ENCODE results near the gene DNAL1. TPM values are rescaled to one million over a fixed set of nuclear protein-coding genes. Genes with fewer than 3 reads are reported as not detected.
A peak's percentile ranks its signal among the peaks of the same experiment; 100 is the strongest.

DNAL1 gene, protein sequence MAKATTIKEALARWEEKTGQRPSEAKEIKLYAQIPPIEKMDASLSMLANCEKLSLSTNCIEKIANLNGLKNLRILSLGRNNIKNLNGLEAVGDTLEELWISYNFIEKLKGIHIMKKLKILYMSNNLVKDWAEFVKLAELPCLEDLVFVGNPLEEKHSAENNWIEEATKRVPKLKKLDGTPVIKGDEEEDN
- 10 to 100 TPM in 7 of 8 experiments, 1 to 10 TPM in 1; 9.7 to 32.1 (median 12.2) TPM for total RNA-seq

- ATAC-seq (replicated peaks in 6 of 8): peak; percentile 94 to 100 (median 99)
- Histone ChIP-seq H3K4me1 (replicated peaks in 1 of 2) (peaks cover 5 to 11% of the 10 kb centered on the region in 2 donors), H3K27ac (peak within 1 kb of the TSS; percentile 73 to 84), H3K4me3 (peak within 1 kb of the TSS; percentile 66 to 79 (median 68))
- in situ Hi-C loops (cut with MboI; ENCODE audit: low pct_unique_long_range_greater_than_20kb in 2 of 9, low sequenced_read_pairs in 9 of 9, unreplicated experiment in 9 of 9): loop anchor here in 2 of 9 experiments (25.0 kb wide), 1 partner anchor 132 kb away; no protein-coding TSS in a partner anchor
- WGBS, 10 experiments: 0 to 8% (median 0%) methylated on average over 2 to 16 of the region's 43 CpGs; no CpG with 5 or more reads in 2 of the 10 experiments
Measured at GRCh38 chr14:73644531-73645247, at the start of gene DNAL1. DNAL1 (plus strand) TSS chr14:73644986; CDS start chr14:73645040, 54 bp downstream.

DNA sequence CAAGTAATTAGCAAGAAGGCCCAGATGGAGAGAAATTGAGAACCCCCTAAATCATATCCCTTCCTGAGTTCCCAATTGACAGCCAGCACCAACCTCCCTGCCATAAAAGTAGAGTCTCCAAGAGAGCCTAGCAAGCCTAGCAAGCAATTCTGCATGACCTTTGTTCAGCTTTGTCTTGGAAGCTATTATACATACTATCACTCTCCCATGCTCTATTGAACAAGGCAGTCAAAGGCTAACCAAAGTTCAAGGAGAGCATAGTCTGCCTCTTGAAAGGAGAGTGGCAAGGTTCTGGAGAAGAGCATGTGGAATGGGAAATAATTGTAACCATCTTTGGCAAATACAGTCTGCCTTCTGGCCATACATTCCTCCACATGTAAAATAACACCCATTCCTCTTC, 45.3 kb upstream of the DNAL1 start:
- in situ Hi-C loops (cut with MboI; ENCODE audit: low pct_unique_long_range_greater_than_20kb in 2 of 9, low sequenced_read_pairs in 9 of 9, unreplicated experiment in 9 of 9): no loop called here
- ATAC-seq (replicated peaks in 6 of 8): no peak
- Histone ChIP-seq H3K27ac (no peak overlapping the region), H3K4me1 (replicated peaks in 1 of 2) (peaks cover 0 to 7% of the 10 kb centered on the region in 2 donors), H3K4me3 (no peak overlapping the region)

- peak in 2 of 8 experiments; percentile 22 to 26 for ATAC-seq (replicated peaks in 6 of 8)
- Histone ChIP-seq H3K4me1 (replicated peaks in 1 of 2) (peaks cover 0 to 7% of the 10 kb centered on the region in 2 donors), H3K27ac (no peak overlapping the region), H3K4me3 (no peak overlapping the region)
- in situ Hi-C loops (cut with MboI; ENCODE audit: low pct_unique_long_range_greater_than_20kb in 2 of 9, low sequenced_read_pairs in 9 of 9, unreplicated experiment in 9 of 9): loop anchor here in 1 of 9 experiments (25.0 kb wide), 1 partner anchor 91 kb away; no protein-coding TSS in a partner anchor
- WGBS, 10 experiments: 17 to 96% (median 63%) methylated on average over 2 to 3 of the region's 3 CpGs; no CpG with 5 or more reads in 1 of the 10 experiments
Measured at GRCh38 chr14:73602994-73603393, 41.8 kb upstream of the DNAL1 start.

GRCh38 chr14:73606271-73606670, 38.5 kb upstream of the DNAL1 start:
- ATAC-seq (replicated peaks in 6 of 8): no peak
- WGBS, 10 experiments: 33 to 100% (median 85%) methylated on average over 1 to 3 of the region's 3 CpGs; no CpG with 5 or more reads in 3 of the 10 experiments
- Histone ChIP-seq H3K4me3 (no peak overlapping the region), H3K4me1 (replicated peaks in 1 of 2) (peaks cover 0 to 3% of the 10 kb centered on the region in 2 donors), H3K27ac (no peak overlapping the region)
- in situ Hi-C loops (cut with MboI; ENCODE audit: low pct_unique_long_range_greater_than_20kb in 2 of 9, low sequenced_read_pairs in 9 of 9, unreplicated experiment in 9 of 9): loop anchor here in 1 of 9 experiments (25.0 kb wide), 1 partner anchor 94 kb away; no protein-coding TSS in a partner anchor

GRCh38 chr14:73607241-73607640, 37.5 kb upstream of the DNAL1 start:
- no peak for ATAC-seq (replicated peaks in 6 of 8)
- WGBS, 10 experiments: 80% methylated on average over 1 of the region's 1 CpG; no CpG with 5 or more reads in 9 of the 10 experiments
- in situ Hi-C loops (cut with MboI; ENCODE audit: low pct_unique_long_range_greater_than_20kb in 2 of 9, low sequenced_read_pairs in 9 of 9, unreplicated experiment in 9 of 9): loop anchor here in 1 of 9 experiments (25.0 kb wide), 1 partner anchor 95 kb away; no protein-coding TSS in a partner anchor

GRCh38 chr14:73610687-73611086, 34.1 kb upstream of the DNAL1 start:
- in situ Hi-C loops (cut with MboI; ENCODE audit: low pct_unique_long_range_greater_than_20kb in 2 of 9, low sequenced_read_pairs in 9 of 9, unreplicated experiment in 9 of 9): loop anchor here in 1 of 9 experiments (25.0 kb wide), 1 partner anchor 98 kb away; no protein-coding TSS in a partner anchor
- WGBS, 10 experiments: 0 to 73% (median 29%) methylated on average over 1 to 2 of the region's 2 CpGs; no CpG with 5 or more reads in 5 of the 10 experiments
- Histone ChIP-seq H3K27ac (no peak overlapping the region), H3K4me3 (no peak overlapping the region), H3K4me1 (replicated peaks in 1 of 2) (peaks cover 0 to 3% of the 10 kb centered on the region in 2 donors)
- ATAC-seq (replicated peaks in 6 of 8): peak in 5 of 8 experiments; percentile 16 to 70 (median 30)

More at GRCh38 chr14:73607241-73607640, 37.5 kb upstream of the DNAL1 start:
- Histone ChIP-seq H3K4me3 (no peak overlapping the region), H3K4me1 (replicated peaks in 1 of 2) (peaks cover 0 to 3% of the 10 kb centered on the region in 2 donors), H3K27ac (no peak overlapping the region)

- peaks cover 0 to 3% of the 10 kb centered on the region in 2 donors for H3K4me1 ChIP-seq (replicated peaks in 1 of 2)
- 0% methylated on average over 1 to 20 of the region's 84 CpGs; no CpG with 5 or more reads in 6 of the 10 experiments for WGBS, 10 experiments
- in situ Hi-C loops (cut with MboI; ENCODE audit: low pct_unique_long_range_greater_than_20kb in 2 of 9, low sequenced_read_pairs in 9 of 9, unreplicated experiment in 9 of 9): loop anchor here in 1 of 9 experiments (25.0 kb wide), 1 partner anchor 100 kb away; no protein-coding TSS in a partner anchor
- peak within 1 kb of the TSS in 1 of 2 donors; percentile 5 for H3K27ac ChIP-seq
- ATAC-seq (replicated peaks in 6 of 8): peak; percentile 80 to 96 (median 92)
- H3K4me3 ChIP-seq: peak within 1 kb of the TSS; percentile 44 to 56 (median 53)
Measured at GRCh38 chr14:73612339-73613045, 32.3 kb upstream of the DNAL1 start, which contains the start of gene ACOT6. ACOT6 (plus strand) TSS chr14:73612517; CDS start chr14:73612572, 55 bp downstream.

- 0 to 29% (median 5%) methylated on average over 1 to 10 of the region's 13 CpGs; no CpG with 5 or more reads in 3 of the 10 experiments for WGBS, 10 experiments
- H3K4me3 ChIP-seq: peak overlapping the region; percentile 44 to 56 (median 53)
- H3K4me1 ChIP-seq (replicated peaks in 1 of 2): peaks cover 0 to 3% of the 10 kb centered on the region in 2 donors
- in situ Hi-C loops (cut with MboI; ENCODE audit: low pct_unique_long_range_greater_than_20kb in 2 of 9, low sequenced_read_pairs in 9 of 9, unreplicated experiment in 9 of 9): loop anchor here in 1 of 9 experiments (25.0 kb wide), 1 partner anchor 101 kb away; no protein-coding TSS in a partner anchor
- peak; percentile 11 to 32 (median 23) for ATAC-seq (replicated peaks in 6 of 8)
- H3K27ac ChIP-seq: peak overlapping the region in 1 of 2 donors; percentile 5
Measured at GRCh38 chr14:73613046-73613383, 31.8 kb upstream of the DNAL1 start.

- in situ Hi-C loops (cut with MboI; ENCODE audit: low pct_unique_long_range_greater_than_20kb in 2 of 9, low sequenced_read_pairs in 9 of 9, unreplicated experiment in 9 of 9): loop anchor here in 1 of 9 experiments (25.0 kb wide), 1 partner anchor 101 kb away; no protein-coding TSS in a partner anchor
- peak overlapping the region in 2 of 5 donors; percentile 53 to 56 for H3K4me3 ChIP-seq
- WGBS, 10 experiments: 58 to 97% (median 83%) methylated on average over 1 to 3 of the region's 3 CpGs; no CpG with 5 or more reads in 4 of the 10 experiments
- no peak overlapping the region for H3K27ac ChIP-seq
- ATAC-seq (replicated peaks in 6 of 8): no peak
- H3K4me1 ChIP-seq (replicated peaks in 1 of 2): peaks cover 0 to 3% of the 10 kb centered on the region in 2 donors
Measured at GRCh38 chr14:73613419-73613963, 31.3 kb upstream of the DNAL1 start.

DNA sequence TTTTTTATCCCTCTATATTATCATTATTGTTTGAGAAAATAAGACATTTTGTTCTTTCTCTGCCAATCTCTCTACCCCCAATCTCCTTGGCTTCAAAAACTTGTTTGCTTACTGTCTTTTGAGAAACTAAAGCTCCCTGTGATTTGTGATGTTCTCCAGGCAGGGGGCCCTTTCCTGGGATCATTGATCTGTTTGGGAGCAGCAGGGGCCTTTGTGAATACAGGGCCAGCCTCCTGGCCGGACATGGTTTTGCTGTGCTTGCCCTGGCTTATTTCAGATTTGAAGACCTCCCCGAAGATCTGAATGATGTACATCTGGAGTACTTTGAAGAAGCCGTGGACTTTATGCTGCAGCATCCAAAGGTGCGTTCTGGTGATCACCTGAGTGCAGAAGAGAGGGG, 28.0 kb upstream of the DNAL1 start:
- ATAC-seq (replicated peaks in 6 of 8): no peak
- 37 to 79% (median 41%) methylated on average over 2 to 4 of the region's 4 CpGs; no CpG with 5 or more reads in 4 of the 10 experiments for WGBS, 10 experiments
- Histone ChIP-seq H3K27ac (no peak overlapping the region), H3K4me3 (no peak overlapping the region), H3K4me1 (replicated peaks in 1 of 2) (no peaks in the 10 kb centered on the region)
- in situ Hi-C loops (cut with MboI; ENCODE audit: low pct_unique_long_range_greater_than_20kb in 2 of 9, low sequenced_read_pairs in 9 of 9, unreplicated experiment in 9 of 9): loop anchor here in 1 of 9 experiments (25.0 kb wide), 1 partner anchor 105 kb away; no protein-coding TSS in a partner anchor

GRCh38 chr14:73619524-73619923, 25.3 kb upstream of the DNAL1 start:
- no peak for ATAC-seq (replicated peaks in 6 of 8)
- WGBS, 10 experiments: 40 to 100% (median 80%) methylated on average over 1 of the region's 1 CpG; no CpG with 5 or more reads in 5 of the 10 experiments

DNA sequence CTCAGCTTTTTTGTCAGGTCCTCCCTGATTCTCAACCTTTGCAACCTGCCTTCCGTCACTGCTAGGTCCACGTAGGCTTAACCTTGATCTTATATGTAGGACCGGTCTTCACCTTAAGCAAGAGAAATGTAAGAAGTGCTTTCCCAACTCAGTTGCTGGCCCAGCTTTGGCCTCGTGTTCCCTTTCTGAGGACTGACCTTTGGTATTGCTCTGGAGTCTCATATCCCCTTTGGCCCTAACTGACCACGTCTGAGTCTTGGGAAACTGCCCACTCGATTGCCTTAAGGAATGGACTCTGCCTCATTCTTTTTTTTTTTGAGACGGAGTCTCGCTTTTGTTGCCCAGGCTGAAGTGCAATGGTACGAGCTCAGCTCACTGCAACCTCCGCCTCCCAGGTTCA, 24.5 kb upstream of the DNAL1 start:
- in situ Hi-C loops (cut with MboI; ENCODE audit: low pct_unique_long_range_greater_than_20kb in 2 of 9, low sequenced_read_pairs in 9 of 9, unreplicated experiment in 9 of 9): loop anchor here in 1 of 9 experiments (25.0 kb wide), 1 partner anchor 108 kb away; no protein-coding TSS in a partner anchor
- Histone ChIP-seq H3K4me3 (no peak overlapping the region), H3K4me1 (replicated peaks in 1 of 2) (no peaks in the 10 kb centered on the region), H3K27ac (no peak overlapping the region)
- WGBS, 10 experiments: 50 to 100% (median 89%) methylated on average over 1 to 9 of the region's 10 CpGs; no CpG with 5 or more reads in 1 of the 10 experiments
- no peak for ATAC-seq (replicated peaks in 6 of 8)

More at GRCh38 chr14:73619524-73619923, 25.3 kb upstream of the DNAL1 start:
- Histone ChIP-seq H3K27ac (no peak overlapping the region), H3K4me1 (replicated peaks in 1 of 2) (no peaks in the 10 kb centered on the region), H3K4me3 (no peak overlapping the region)
- in situ Hi-C loops (cut with MboI; ENCODE audit: low pct_unique_long_range_greater_than_20kb in 2 of 9, low sequenced_read_pairs in 9 of 9, unreplicated experiment in 9 of 9): loop anchor here in 1 of 9 experiments (25.0 kb wide), 1 partner anchor 107 kb away; no protein-coding TSS in a partner anchor

All from motor neuron (in vitro differentiated cells).